Body of pancreas (tissue), 4 donors: ENCODE results near the gene ARID5B.

Source experiments
- POLR2A ChIP-seq, 3 donors: fragments of 450-650 bp; IDR thresholded peaks; one replicate each; pipeline ENCODE4 v1.6.1; 2016; ENCODE audit warnings: antibody characterized with exemption in 3 of 3, mild to moderate bottlenecking in 2 of 3
- TF ChIP-seq, protein P1 (sequence below), 7 experiments: fragments of 450-650 bp in 4 of 7; fragments of 200-600 bp in 3 of 7; sonication (generic) in 3 of 7; IDR thresholded peaks; one replicate each; pipeline ENCODE4 v1.5.1; 2016 to 2019; ENCODE audit warnings: antibody characterized with exemption in 7 of 7

GRCh38 chr10:62005281-62005680 is 103.8 kb downstream of the ARID5B start:
- TF ChIP-seq, protein P1, sequence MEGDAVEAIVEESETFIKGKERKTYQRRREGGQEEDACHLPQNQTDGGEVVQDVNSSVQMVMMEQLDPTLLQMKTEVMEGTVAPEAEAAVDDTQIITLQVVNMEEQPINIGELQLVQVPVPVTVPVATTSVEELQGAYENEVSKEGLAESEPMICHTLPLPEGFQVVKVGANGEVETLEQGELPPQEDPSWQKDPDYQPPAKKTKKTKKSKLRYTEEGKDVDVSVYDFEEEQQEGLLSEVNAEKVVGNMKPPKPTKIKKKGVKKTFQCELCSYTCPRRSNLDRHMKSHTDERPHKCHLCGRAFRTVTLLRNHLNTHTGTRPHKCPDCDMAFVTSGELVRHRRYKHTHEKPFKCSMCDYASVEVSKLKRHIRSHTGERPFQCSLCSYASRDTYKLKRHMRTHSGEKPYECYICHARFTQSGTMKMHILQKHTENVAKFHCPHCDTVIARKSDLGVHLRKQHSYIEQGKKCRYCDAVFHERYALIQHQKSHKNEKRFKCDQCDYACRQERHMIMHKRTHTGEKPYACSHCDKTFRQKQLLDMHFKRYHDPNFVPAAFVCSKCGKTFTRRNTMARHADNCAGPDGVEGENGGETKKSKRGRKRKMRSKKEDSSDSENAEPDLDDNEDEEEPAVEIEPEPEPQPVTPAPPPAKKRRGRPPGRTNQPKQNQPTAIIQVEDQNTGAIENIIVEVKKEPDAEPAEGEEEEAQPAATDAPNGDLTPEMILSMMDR (IDR thresholded peaks at IDR 0.05) = no peak
- TF ChIP-seq POLR2A (IDR thresholded peaks at IDR 0.05) = no peak
